C4-2B (cell line): ENCODE results near the gene LRTM2.

Source experiments
- ZFX ChIP-seq: fragments of 450-650 bp; IDR thresholded peaks from 2 replicates; pipeline ENCODE4 v1.6.1; 2017
- TF ChIP-seq, protein P1 (sequence below): fragments of 450-650 bp; conservative IDR thresholded peaks from 2 replicates; pipeline ENCODE4 v1.5.1; 2017; ENCODE audit warnings: mild to moderate bottlenecking

DNA sequence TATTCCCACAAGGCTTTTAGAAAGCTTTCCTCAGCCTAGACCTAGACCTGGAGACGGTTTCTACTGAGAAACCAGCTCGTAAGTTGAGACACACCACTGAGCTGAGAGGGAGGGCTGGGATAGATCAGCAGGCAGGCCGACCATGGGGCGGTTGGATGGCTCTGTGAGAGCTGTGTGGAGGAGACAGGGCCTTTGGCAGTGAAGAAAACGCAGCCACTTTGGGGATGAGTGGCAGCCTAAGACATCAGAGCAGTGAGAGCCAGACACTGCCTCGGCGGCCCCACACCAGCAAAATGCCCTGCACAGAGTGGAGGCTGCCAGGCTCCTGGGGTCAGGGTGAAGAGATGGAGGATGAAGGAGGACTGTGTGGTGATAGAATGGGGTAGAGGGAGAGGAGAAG, 52.1 kb downstream of the LRTM2 start:
- TF ChIP-seq, protein P1, sequence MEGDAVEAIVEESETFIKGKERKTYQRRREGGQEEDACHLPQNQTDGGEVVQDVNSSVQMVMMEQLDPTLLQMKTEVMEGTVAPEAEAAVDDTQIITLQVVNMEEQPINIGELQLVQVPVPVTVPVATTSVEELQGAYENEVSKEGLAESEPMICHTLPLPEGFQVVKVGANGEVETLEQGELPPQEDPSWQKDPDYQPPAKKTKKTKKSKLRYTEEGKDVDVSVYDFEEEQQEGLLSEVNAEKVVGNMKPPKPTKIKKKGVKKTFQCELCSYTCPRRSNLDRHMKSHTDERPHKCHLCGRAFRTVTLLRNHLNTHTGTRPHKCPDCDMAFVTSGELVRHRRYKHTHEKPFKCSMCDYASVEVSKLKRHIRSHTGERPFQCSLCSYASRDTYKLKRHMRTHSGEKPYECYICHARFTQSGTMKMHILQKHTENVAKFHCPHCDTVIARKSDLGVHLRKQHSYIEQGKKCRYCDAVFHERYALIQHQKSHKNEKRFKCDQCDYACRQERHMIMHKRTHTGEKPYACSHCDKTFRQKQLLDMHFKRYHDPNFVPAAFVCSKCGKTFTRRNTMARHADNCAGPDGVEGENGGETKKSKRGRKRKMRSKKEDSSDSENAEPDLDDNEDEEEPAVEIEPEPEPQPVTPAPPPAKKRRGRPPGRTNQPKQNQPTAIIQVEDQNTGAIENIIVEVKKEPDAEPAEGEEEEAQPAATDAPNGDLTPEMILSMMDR, result no peak
- no peak for TF ChIP-seq ZFX
